ENCODE data around the gene MAEA. TPM values are rescaled to one million over a fixed set of nuclear protein-coding genes. Genes with fewer than 3 reads are reported as not detected.

The MAEA gene
- total RNA-seq, 1 donor from 2014 or later = 74.0 TPM

- Mint-ChIP-seq H3K27ac (ENCODE audit: unreplicated experiment) (no peak overlapping the region), H3K4me3 (no peak overlapping the region), H3K27me3 (ENCODE audit: low read depth) (no peaks in the 10 kb centered on the region), H3K9me3 (no peaks in the 10 kb centered on the region), H3K36me3 (ENCODE audit: low read depth) (no peaks in the 10 kb centered on the region), H3K4me1 (peaks cover 9% of the 10 kb centered on the region)
- DNase-seq (ENCODE audit: low read depth, low spot score) = no peak
- TF ChIP-seq CTCF (conservative IDR thresholded peaks at IDR 0.05) = no peak
Measured at GRCh38 chr4:1365271-1366178, 75.8 kb downstream of the MAEA start.

GRCh38 chr4:1366371-1367229 is 76.9 kb downstream of the MAEA start:
- TF ChIP-seq CTCF (conservative IDR thresholded peaks at IDR 0.05) = no peak
- DNase-seq (ENCODE audit: low read depth, low spot score) = no peak
- Mint-ChIP-seq H3K36me3 (ENCODE audit: low read depth) (peaks cover 6% of the 10 kb centered on the region), H3K9me3 (no peaks in the 10 kb centered on the region), H3K4me3 (no peak overlapping the region), H3K27me3 (ENCODE audit: low read depth) (no peaks in the 10 kb centered on the region), H3K4me1 (peaks cover 9% of the 10 kb centered on the region), H3K27ac (ENCODE audit: unreplicated experiment) (no peak overlapping the region)

GRCh38 chr4:1367230-1367935 is 77.7 kb downstream of the MAEA start:
- H3K27me3 Mint-ChIP-seq (ENCODE audit: low read depth) = no peaks in the 10 kb centered on the region
- peaks cover 12% of the 10 kb centered on the region for H3K36me3 Mint-ChIP-seq (ENCODE audit: low read depth)
- H3K4me3 Mint-ChIP-seq = no peak overlapping the region
- DNase-seq (ENCODE audit: low read depth, low spot score) = no peak
- no peaks in the 10 kb centered on the region for H3K9me3 Mint-ChIP-seq
- H3K27ac Mint-ChIP-seq (ENCODE audit: unreplicated experiment) = no peak overlapping the region
- no peak for TF ChIP-seq CTCF (conservative IDR thresholded peaks at IDR 0.05)
- H3K4me1 Mint-ChIP-seq = peaks cover 9% of the 10 kb centered on the region

GRCh38 chr4:1367936-1368289 is 78.2 kb downstream of the MAEA start:
- no peaks in the 10 kb centered on the region for H3K27me3 Mint-ChIP-seq (ENCODE audit: low read depth)
- H3K27ac Mint-ChIP-seq (ENCODE audit: unreplicated experiment) = no peak overlapping the region
- H3K4me3 Mint-ChIP-seq = no peak overlapping the region
- H3K4me1 Mint-ChIP-seq = peaks cover 9% of the 10 kb centered on the region
- peaks cover 15% of the 10 kb centered on the region for H3K36me3 Mint-ChIP-seq (ENCODE audit: low read depth)
- no peaks in the 10 kb centered on the region for H3K9me3 Mint-ChIP-seq
- no peak for TF ChIP-seq CTCF (conservative IDR thresholded peaks at IDR 0.05)
- no peak for DNase-seq (ENCODE audit: low read depth, low spot score)

- peaks cover 9% of the 10 kb centered on the region for H3K4me1 Mint-ChIP-seq
- no peak overlapping the region for H3K27ac Mint-ChIP-seq (ENCODE audit: unreplicated experiment)
- H3K9me3 Mint-ChIP-seq = no peaks in the 10 kb centered on the region
- H3K4me3 Mint-ChIP-seq = no peak overlapping the region
- TF ChIP-seq CTCF (conservative IDR thresholded peaks at IDR 0.05) = no peak
- DNase-seq (ENCODE audit: low read depth, low spot score) = no peak
- H3K27me3 Mint-ChIP-seq (ENCODE audit: low read depth) = no peaks in the 10 kb centered on the region
- peaks cover 22% of the 10 kb centered on the region for H3K36me3 Mint-ChIP-seq (ENCODE audit: low read depth)
Measured at GRCh38 chr4:1368421-1369090, 78.9 kb downstream of the MAEA start.

All from neural crest cell (in vitro differentiated cells).